ENCODE data around the gene GNAZ.

- TF ChIP-seq CTCF (IDR thresholded peaks at IDR 0.05): no peak
- TF ChIP-seq POLR2A (IDR thresholded peaks at IDR 0.05): no peak
These were observed 28.6 kb downstream of the GNAZ start for GRCh38 chr22:23098718-23099530.
